Measurements from ENCODE around the gene SLC22A7. TPM values are rescaled to one million over a fixed set of nuclear protein-coding genes. Genes with fewer than 3 reads are reported as not detected.
A peak's percentile ranks its signal among the peaks of the same experiment; 100 is the strongest.

The SLC22A7 gene
- total RNA-seq, 2 donors from 2014 or later: not detected

DNA sequence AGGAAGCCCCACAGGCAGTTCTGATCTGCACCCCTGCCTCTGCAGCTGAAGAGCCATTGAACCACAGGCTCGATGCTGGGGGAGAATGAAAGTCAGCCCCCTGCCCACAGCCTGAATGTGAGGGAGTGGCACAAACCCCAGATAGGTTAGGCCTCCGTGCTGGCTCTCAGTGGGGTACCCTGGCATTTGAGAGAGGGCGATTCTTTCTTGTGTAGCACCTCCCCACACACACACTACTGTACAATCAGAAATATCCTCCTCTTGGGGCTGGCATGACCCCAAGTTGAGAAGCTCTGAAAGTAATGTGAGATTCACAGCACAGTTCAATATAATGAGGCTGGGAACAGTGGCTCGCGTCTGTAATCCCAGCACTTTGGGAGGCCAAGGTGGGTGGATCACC, 36.9 kb upstream of the SLC22A7 start:
- Mint-ChIP-seq H3K9me3 (no peaks in the 10 kb centered on the region), H3K36me3 (ENCODE audit: low read depth) (no peaks in the 10 kb centered on the region), H3K27me3 (ENCODE audit: insufficient read depth) (peaks cover 1% of the 10 kb centered on the region), H3K4me1 (peaks cover 16% of the 10 kb centered on the region), H3K4me3 (no peak overlapping the region), H3K27ac (no peak overlapping the region)
- TF ChIP-seq, protein P1, sequence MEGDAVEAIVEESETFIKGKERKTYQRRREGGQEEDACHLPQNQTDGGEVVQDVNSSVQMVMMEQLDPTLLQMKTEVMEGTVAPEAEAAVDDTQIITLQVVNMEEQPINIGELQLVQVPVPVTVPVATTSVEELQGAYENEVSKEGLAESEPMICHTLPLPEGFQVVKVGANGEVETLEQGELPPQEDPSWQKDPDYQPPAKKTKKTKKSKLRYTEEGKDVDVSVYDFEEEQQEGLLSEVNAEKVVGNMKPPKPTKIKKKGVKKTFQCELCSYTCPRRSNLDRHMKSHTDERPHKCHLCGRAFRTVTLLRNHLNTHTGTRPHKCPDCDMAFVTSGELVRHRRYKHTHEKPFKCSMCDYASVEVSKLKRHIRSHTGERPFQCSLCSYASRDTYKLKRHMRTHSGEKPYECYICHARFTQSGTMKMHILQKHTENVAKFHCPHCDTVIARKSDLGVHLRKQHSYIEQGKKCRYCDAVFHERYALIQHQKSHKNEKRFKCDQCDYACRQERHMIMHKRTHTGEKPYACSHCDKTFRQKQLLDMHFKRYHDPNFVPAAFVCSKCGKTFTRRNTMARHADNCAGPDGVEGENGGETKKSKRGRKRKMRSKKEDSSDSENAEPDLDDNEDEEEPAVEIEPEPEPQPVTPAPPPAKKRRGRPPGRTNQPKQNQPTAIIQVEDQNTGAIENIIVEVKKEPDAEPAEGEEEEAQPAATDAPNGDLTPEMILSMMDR (conservative IDR thresholded peaks at IDR 0.05): no peak
- H3K9ac ChIP-seq (ENCODE audit: extremely low read depth, low read length, poor library complexity, severe bottlenecking): no peak overlapping the region
- H3K36me3 ChIP-seq (ENCODE audit: control insufficient read depth, insufficient read depth, low read length): no peaks in the 10 kb centered on the region
- H3K4me1 ChIP-seq (ENCODE audit: control insufficient read depth, insufficient read depth, low read length): no peaks in the 10 kb centered on the region
- WGBS, 2 experiments (ENCODE audit: insufficient coverage in 1 of 2, insufficient read length in 1 of 2): 80 to 93% methylated on average over 1 to 5 of the region's 5 CpGs
- H3K4me3 ChIP-seq (ENCODE audit: low read length): no peak overlapping the region
- no peak overlapping the region for H3K27ac ChIP-seq (ENCODE audit: low read depth, low read length)
- no peaks in the 10 kb centered on the region for H3K27me3 ChIP-seq (ENCODE audit: control insufficient read depth, insufficient read depth, low read length, poor library complexity, severe bottlenecking)
- no peaks in the 10 kb centered on the region for H3K9me3 ChIP-seq (ENCODE audit: control insufficient read depth, low read length)
- no peak for DNase-seq

DNA sequence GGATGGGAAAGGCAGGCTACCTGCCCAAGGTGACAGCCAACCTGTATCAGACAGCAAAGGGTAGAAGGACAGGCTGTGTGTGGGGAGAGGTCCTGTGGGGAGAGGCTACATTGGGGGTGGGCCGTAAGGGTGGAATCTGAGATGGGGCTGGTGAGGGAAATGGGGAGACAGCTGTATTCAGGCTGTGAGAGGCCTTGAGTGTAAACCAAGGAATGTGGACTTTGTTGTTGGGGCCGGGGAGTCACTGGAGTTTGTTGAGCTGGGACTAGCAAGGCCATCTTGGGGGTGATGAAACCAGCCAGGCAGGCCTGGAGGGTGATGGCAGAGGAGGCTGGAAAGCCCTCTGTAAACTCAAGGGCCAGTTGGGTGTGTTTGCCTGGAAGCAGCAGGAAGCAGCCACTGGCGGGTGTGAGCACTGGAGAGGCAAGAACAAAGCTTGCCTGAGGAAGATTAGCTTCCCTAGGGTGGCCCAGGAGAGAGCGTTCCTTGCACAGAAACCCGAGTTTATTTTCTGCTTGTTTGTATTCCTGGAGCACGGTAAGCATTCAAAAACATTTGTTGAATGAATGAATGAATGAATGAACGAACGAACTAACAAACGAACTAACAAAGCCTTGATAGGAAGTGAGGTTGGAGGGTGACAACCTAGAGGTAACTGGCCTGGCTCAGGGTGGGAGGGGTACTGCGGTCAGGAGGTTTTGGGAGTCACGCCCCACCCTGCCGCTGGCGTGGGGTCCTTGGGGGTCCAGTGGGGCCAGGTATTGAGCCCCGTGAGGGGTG, 35.9 kb upstream of the SLC22A7 start:
- no peaks in the 10 kb centered on the region for H3K9me3 Mint-ChIP-seq
- 87 to 90% methylated on average over 14 of the region's 14 CpGs for WGBS, 2 experiments (ENCODE audit: insufficient coverage in 1 of 2, insufficient read length in 1 of 2)
- Histone ChIP-seq H3K9me3 (ENCODE audit: control insufficient read depth, low read length) (no peaks in the 10 kb centered on the region), H3K27ac (ENCODE audit: low read depth, low read length) (no peak overlapping the region), H3K4me1 (ENCODE audit: control insufficient read depth, insufficient read depth, low read length) (no peaks in the 10 kb centered on the region), H3K36me3 (ENCODE audit: control insufficient read depth, insufficient read depth, low read length) (no peaks in the 10 kb centered on the region), H3K27me3 (ENCODE audit: control insufficient read depth, insufficient read depth, low read length, poor library complexity, severe bottlenecking) (no peaks in the 10 kb centered on the region), H3K4me3 (ENCODE audit: low read length) (no peak overlapping the region), H3K9ac (ENCODE audit: extremely low read depth, low read length, poor library complexity, severe bottlenecking) (no peak overlapping the region)
- H3K4me3 Mint-ChIP-seq: no peak overlapping the region
- TF ChIP-seq, protein P1 (conservative IDR thresholded peaks at IDR 0.05): no peak
- H3K36me3 Mint-ChIP-seq (ENCODE audit: low read depth): no peaks in the 10 kb centered on the region
- peaks cover 1% of the 10 kb centered on the region for H3K27me3 Mint-ChIP-seq (ENCODE audit: insufficient read depth)
- peaks cover 22% of the 10 kb centered on the region for H3K4me1 Mint-ChIP-seq
- no peak for DNase-seq
- peak overlapping the region; percentile 59 for H3K27ac Mint-ChIP-seq

DNA sequence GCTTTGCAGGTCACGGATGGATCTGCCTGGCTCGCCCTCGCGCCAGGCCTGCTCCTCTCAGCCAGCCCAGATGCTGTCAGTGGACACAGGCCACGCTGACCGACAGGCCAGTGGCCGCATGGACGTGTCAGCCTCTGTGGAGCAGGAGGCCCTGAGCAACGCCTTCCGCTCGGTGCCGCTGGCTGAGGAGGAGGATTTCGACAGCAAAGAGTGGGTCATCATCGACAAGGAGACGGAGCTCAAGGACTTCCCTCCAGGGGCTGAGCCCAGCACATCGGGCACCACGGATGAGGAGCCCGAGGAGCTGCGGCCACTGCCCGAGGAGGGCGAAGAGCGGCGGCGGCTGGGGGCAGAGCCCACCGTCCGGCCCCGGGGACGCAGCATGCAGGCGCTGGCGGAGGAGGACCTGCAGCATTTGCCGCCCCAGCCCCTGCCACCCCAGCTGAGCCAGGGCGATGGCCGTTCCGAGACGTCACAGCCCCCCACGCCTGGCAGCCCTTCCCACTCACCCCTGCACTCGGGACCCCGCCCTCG, 35.2 kb upstream of the SLC22A7 start:
- Histone ChIP-seq H3K27ac (ENCODE audit: low read depth, low read length) (no peak overlapping the region), H3K9ac (ENCODE audit: extremely low read depth, low read length, poor library complexity, severe bottlenecking) (no peak overlapping the region), H3K4me1 (ENCODE audit: control insufficient read depth, insufficient read depth, low read length) (peaks cover 2% of the 10 kb centered on the region), H3K9me3 (ENCODE audit: control insufficient read depth, low read length) (no peaks in the 10 kb centered on the region), H3K27me3 (ENCODE audit: control insufficient read depth, insufficient read depth, low read length, poor library complexity, severe bottlenecking) (no peaks in the 10 kb centered on the region), H3K4me3 (ENCODE audit: low read length) (no peak overlapping the region), H3K36me3 (ENCODE audit: control insufficient read depth, insufficient read depth, low read length) (no peaks in the 10 kb centered on the region)
- no peak for DNase-seq
- Mint-ChIP-seq H3K27me3 (ENCODE audit: insufficient read depth) (peaks cover 1% of the 10 kb centered on the region), H3K27ac (no peak overlapping the region), H3K36me3 (ENCODE audit: low read depth) (no peaks in the 10 kb centered on the region), H3K9me3 (no peaks in the 10 kb centered on the region), H3K4me1 (peaks cover 28% of the 10 kb centered on the region), H3K4me3 (no peak overlapping the region)
- TF ChIP-seq, protein P1 (conservative IDR thresholded peaks at IDR 0.05): no peak
- 89 to 94% methylated on average over 21 to 39 of the region's 39 CpGs for WGBS, 2 experiments (ENCODE audit: insufficient coverage in 1 of 2, insufficient read length in 1 of 2)

Data from endodermal cell (in vitro differentiated cells).